K562 (cell line): ENCODE results near the gene UTP4. TPM values are rescaled to one million over a fixed set of nuclear protein-coding genes. Genes with fewer than 3 reads are reported as not detected.

Source experiments
- ATAC-seq: fragments of 200-7000 bp; cut with Tn5 transposase; 3 replicates; pipeline ENCODE4 v1.9.1; 2020; ENCODE audit warnings: moderate library complexity
- BruUV-seq: library from RNA; stranded (reverse); fragments of 400-500 nt; replicated peaks from 2 replicates; lab custom pipeline; 2021; lab: Mats Ljungman, UMichigan
- CTCF ChIA-PET: fragments of 300-600 bp; formaldehyde crosslinking; extraction: SDS; loops from one replicate; lab custom pipeline; 2021; ENCODE audit warnings: low intra/inter-chr PET ratio; lab: Yijun Ruan, JAX
- POLR2A ChIA-PET: fragments of 300-600, 350-650 bp; sonication (Branson Sonifier 250); formaldehyde crosslinking; extraction: SDS; loops from one replicate; lab custom pipeline; 2021; ENCODE audit warnings: antibody characterized with exemption, inconsistent platforms; lab: Yijun Ruan, JAX
- DNase-seq, 4 experiments: peaks; one replicate each; pipeline versions ENCODE4 v3.0.0 to v3.0.0-alpha.2; 2011 to 2018; ENCODE audit warnings: low spot score in 3 of 4, mixed read lengths in 3 of 4; ENCODE audit errors: extremely low read depth in 1 of 4
- FAIRE-seq: peaks from 2 replicates; lab custom pipeline; 2011; peaks lifted over from hg19 to GRCh38; lab: Jason Lieb, UNC
- H2AFZ ChIP-seq: 2 replicates; pipeline ENCODE4 v1.6.0; 2011; ENCODE audit warnings: low read depth, low read length, control low read depth, inconsistent platforms
- H3K27ac ChIP-seq: fragments of 200-600 bp; 3 replicates; pipeline ENCODE4 v1.8.0; 2011; ENCODE audit warnings: low read depth, mild to moderate bottlenecking, control low read depth, inconsistent platforms, low read length, moderate library complexity, mixed read lengths; ENCODE audit errors: extremely low read depth
- H3K27me3 ChIP-seq, 2 experiments: fragments of 300-600 bp in 1 of 2; 2 replicates in 1 of 2; 3 replicates in 1 of 2; pipeline versions ENCODE4 v1.6.0 to v1.8.0; 2011; ENCODE audit warnings: inconsistent platforms in 2 of 2, low read length in 2 of 2, mild to moderate bottlenecking in 1 of 2, mixed read lengths in 1 of 2, moderate library complexity in 1 of 2; ENCODE audit not compliant: control insufficient read depth in 2 of 2, insufficient read depth in 2 of 2
- H3K36me3 ChIP-seq: fragments of 300-600 bp; 3 replicates; pipeline ENCODE4 v1.8.0; 2011; ENCODE audit warnings: mild to moderate bottlenecking, low read length, inconsistent platforms; ENCODE audit not compliant: control insufficient read depth, insufficient read depth
- H3K4me1 ChIP-seq, 2 experiments: fragments of 200-600 bp in 1 of 2; replicated peaks in 1 of 2; 2 replicates in 1 of 2; 3 replicates in 1 of 2; pipeline versions ENCODE4 v1.5.1 to v1.8.0; 2011; ENCODE audit warnings: inconsistent platforms in 2 of 2, low read length in 2 of 2, mild to moderate bottlenecking in 1 of 2, mixed read lengths in 1 of 2, moderate library complexity in 1 of 2; ENCODE audit not compliant: control insufficient read depth in 2 of 2, insufficient read depth in 2 of 2
- H3K4me2 ChIP-seq: 2 replicates; pipeline ENCODE4 v1.6.1; 2011; ENCODE audit warnings: low read length, control low read depth, inconsistent platforms, mixed read lengths; ENCODE audit not compliant: insufficient read depth
- H3K4me3 ChIP-seq: fragments of 200-600 bp; sonication (generic), shearing (Covaris generic); 2 replicates; pipeline ENCODE4 v1.5.1; 2016; ENCODE audit warnings: control low read depth, inconsistent platforms
- H3K79me2 ChIP-seq: fragments of 200-600 bp; 3 replicates; pipeline ENCODE4 v1.8.0; 2011; ENCODE audit warnings: low read length, inconsistent platforms; ENCODE audit not compliant: control insufficient read depth, insufficient read depth
- H3K9ac ChIP-seq, 2 experiments: 2 replicates each; pipeline versions ENCODE4 v1.6.0 to v1.6.1; 2011; ENCODE audit warnings: low read depth in 2 of 2, low read length in 2 of 2, control low read depth in 1 of 2, inconsistent platforms in 1 of 2, mild to moderate bottlenecking in 1 of 2, mixed read lengths in 1 of 2; ENCODE audit not compliant: insufficient read depth in 1 of 2
- H3K9me1 ChIP-seq: one replicate; pipeline ENCODE4 v1.6.0; 2011; ENCODE audit warnings: inconsistent platforms, mild to moderate bottlenecking, low read length, moderate library complexity; ENCODE audit not compliant: control insufficient read depth, insufficient read depth
- H3K9me3 ChIP-seq: replicated peaks from 2 replicates; pipeline ENCODE4 v1.5.1; 2011; ENCODE audit warnings: low read depth, low read length, inconsistent platforms; ENCODE audit not compliant: control insufficient read depth, insufficient read depth
- H4K20me1 ChIP-seq: replicated peaks from 2 replicates; pipeline ENCODE4 v1.6.1; 2011; ENCODE audit warnings: low read length, inconsistent platforms, mixed read lengths; ENCODE audit not compliant: control insufficient read depth, insufficient read depth
- CTCF ChIP-seq, 3 experiments: IDR thresholded peaks in 2 of 3; conservative IDR thresholded peaks in 1 of 3; 2 replicates each; pipeline ENCODE4 v1.5.1; 2011 to 2012; ENCODE audit warnings: low read length in 3 of 3, mild to moderate bottlenecking in 3 of 3, control low read depth in 2 of 3, improper control_type of control experiment in 1 of 3, inconsistent platforms in 1 of 3, low read depth in 1 of 3, mixed read lengths in 1 of 3, moderate library complexity in 1 of 3; ENCODE audit not compliant: insufficient read depth in 2 of 3
- POLR2G ChIP-seq: fragments of 200-400 bp; formaldehyde crosslinking; IDR thresholded peaks from 2 replicates; pipeline ENCODE4 v1.6.1; 2017; ENCODE audit warnings: low read depth, mild to moderate bottlenecking, antibody characterized with exemption, low read length, moderate library complexity
- PYGO2 ChIP-seq: fragments of 450-650 bp; IDR thresholded peaks from 2 replicates; pipeline ENCODE4 v1.6.1; 2016; ENCODE audit warnings: mild to moderate bottlenecking, missing genetic modification characterization, moderate library complexity, missing compliant biosample characterization
- ZNF518B ChIP-seq: fragments of 250-450 bp; sonication (Bioruptor Pico); IDR thresholded peaks from 2 replicates; pipeline ENCODE4 v1.5.0; 2021; ENCODE audit warnings: mild to moderate bottlenecking, moderate library complexity
- WGBS: fragments of 100-300 bp; shearing (Covaris generic); methylation state at CpG from one replicate; pipeline ENCODE4 v1.1.6; 2016; ENCODE audit warnings: low coverage, mixed read lengths; ENCODE audit not compliant: insufficient coverage; ENCODE audit errors: missing lambda C conversion rate; 5-methylcytosine and 5-hydroxymethylcytosine counted together
- in situ Hi-C: fragments of 300-500 bp; cut with MboI; formaldehyde crosslinking; loops from 4 replicates; pipeline ENCODE4 v1.15.0; 2018; ENCODE audit warnings: inconsistent platforms, mixed read lengths
- intact Hi-C: fragments of 100-400 bp; cut with micrococcal nuclease; formaldehyde crosslinking; loops from 2 replicates; pipeline ENCODE4 v1.14.2; 2022
- polyA plus RNA-seq, 8 experiments: library from polyadenylated mRNA; depleted of rRNA in 4 of 8; stranded (reverse) in 5 of 8; unstranded in 3 of 8; fragments of >200 nt; fragmentation: Nextera tagmentation in 2 of 8; fragmentation: Illumina TruSeq in 1 of 8; extraction: Ambion mirVana in 2 of 8; extraction: Trizol in 1 of 8; gene quantifications; 2 replicates each; pipeline versions ENCODE4 v1.2.1 to v1.2.3, GENCODE V29; 2011 to 2014; ENCODE audit warnings: inconsistent platforms in 1 of 8, missing spikeins in 1 of 8
- total RNA-seq, 7 experiments: library from RNA; depleted of rRNA in 6 of 7; stranded (reverse); fragments of >200 nt in 6 of 7; fragmentation: Illumina TruSeq in 2 of 7; extraction: Trizol in 2 of 7; gene quantifications; 2 replicates each; pipeline versions ENCODE4 v1.2.1 to v1.2.3, GENCODE V29; 2011 to 2021; ENCODE audit warnings: low replicate concordance in 1 of 7

The UTP4 gene
- total and polyA plus RNA-seq, 9 of the 15 experiments (the other 6 are each of a cell fraction or from before 2014, with no cell fraction given): 46.1 to 203 (median 145) TPM

- no peak overlapping the region for H3K4me2 ChIP-seq
- no peak for ATAC-seq
- POLR2A ChIA-PET: interaction anchor here (0.6 to 0.7 kb wide), 3 partner anchors 13 to 132 kb away, joined by 3 read pairs; no protein-coding TSS in a partner anchor
- TF ChIP-seq CTCF (IDR thresholded peaks at IDR 0.05 in 2 of 3, conservative IDR thresholded peaks at IDR 0.05 in 1 of 3; ENCODE audit: insufficient read depth in 2 of 3, low read depth in 1 of 3, low read length in 3 of 3): no peak
- TF ChIP-seq POLR2G: peak; percentile 27; the same call in 1 of the 2 replicates
- TF ChIP-seq PYGO2 (tag): no peak
- TF ChIP-seq ZNF518B: no peak
- no peak for FAIRE-seq
- peak overlapping the region in 1 of 2 experiments; percentile 92; a peak in 2 of 4 replicates for H3K9ac ChIP-seq
- H3K79me2 ChIP-seq: no peaks in the 10 kb centered on the region
- peaks cover 3% of the 10 kb centered on the region; the same call in 2 of the 3 replicates for H3K36me3 ChIP-seq
- H3K4me3 ChIP-seq: peak overlapping the region; percentile 65; the same call in 1 of the 2 replicates
- H3K9me3 ChIP-seq: no peaks in the 10 kb centered on the region
- intact Hi-C loops: loop anchor here (5.0 kb wide), 2 partner anchors 119 to 259 kb away; no protein-coding TSS in a partner anchor
- peak in 1 of 4 experiments; percentile 26 for DNase-seq
- 49% methylated on average over 21 of the region's 55 CpGs for WGBS
- peaks cover 0 to 29% of the 10 kb centered on the region in 2 experiments; a peak in 4 of 5 replicates for H3K4me1 ChIP-seq
- in situ Hi-C loops: no loop called here
- H3K9me1 ChIP-seq: no peaks in the 10 kb centered on the region
- no peak overlapping the region for H3K27ac ChIP-seq
- peaks cover 2 to 8% of the 10 kb centered on the region in 2 experiments; a peak in 1 of 5 replicates for H3K27me3 ChIP-seq
- H4K20me1 ChIP-seq: no peaks in the 10 kb centered on the region
- CTCF ChIA-PET: interaction anchor here (2.9 kb wide), 1 partner anchor 204 kb away, joined by 20 read pairs; no protein-coding TSS in a partner anchor
- H2AFZ ChIP-seq: no peak overlapping the region
- BruUV-seq: no TSS peak
These were observed 25.7 kb upstream of the UTP4 start for GRCh38 chr16:69106491-69107315.
